ENCODE results near the gene POU2F2.

The POU2F2 gene

DNA sequence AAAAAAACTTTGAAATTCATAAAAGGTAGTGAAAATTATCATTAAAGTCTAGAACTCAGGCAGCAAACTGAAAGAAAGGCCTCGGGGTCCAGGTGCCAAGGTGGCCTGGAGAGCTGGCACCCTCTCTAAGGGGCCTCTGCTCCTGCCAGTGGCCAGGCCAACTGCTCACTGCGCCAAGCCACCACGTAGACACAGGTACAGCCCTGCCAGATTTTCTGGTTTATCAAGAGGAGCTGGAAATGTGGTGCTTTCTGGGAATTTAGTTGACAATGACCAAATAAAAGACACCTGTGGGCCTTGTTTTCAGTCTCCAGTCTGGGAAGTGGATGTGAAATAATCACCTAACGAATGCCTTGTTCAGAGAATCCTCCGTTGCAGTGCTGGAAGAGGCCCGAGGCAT lies 33.5 kb downstream of the POU2F2 start:
- TF ChIP-seq CTCF (IDR thresholded peaks at IDR 0.05; ENCODE audit: insufficient read depth, low read length, poor library complexity, severe bottlenecking): no peak
- no peak for TF ChIP-seq EZH2phosphoT487 (conservative IDR thresholded peaks at IDR 0.05; ENCODE audit: low read length)
- H3K9me3 ChIP-seq (ENCODE audit: insufficient read depth, low read length): no peaks in the 10 kb centered on the region
- H3K4me2 ChIP-seq (ENCODE audit: low read depth, low read length, poor library complexity, severe bottlenecking): no peak overlapping the region
- H3F3A ChIP-seq (ENCODE audit: insufficient read depth): no peaks in the 10 kb centered on the region
- no peaks in the 10 kb centered on the region for H3K36me3 ChIP-seq (ENCODE audit: low read length)
- H2AFZ ChIP-seq (ENCODE audit: low read depth, low read length, severe bottlenecking): no peak overlapping the region
- no peaks in the 10 kb centered on the region for H3K79me2 ChIP-seq (ENCODE audit: insufficient read depth, low read length)
- no peak overlapping the region for H3K4me3 ChIP-seq (ENCODE audit: insufficient read depth, low read length, poor library complexity, severe bottlenecking)
- H4K20me1 ChIP-seq (ENCODE audit: low read depth, low read length): no peaks in the 10 kb centered on the region
- H3K9ac ChIP-seq (ENCODE audit: low read length): no peak overlapping the region
- no peak overlapping the region for H3K27ac ChIP-seq (ENCODE audit: low read depth, low read length)
- H3K27me3 ChIP-seq (ENCODE audit: low read length): no peaks in the 10 kb centered on the region
- no peaks in the 10 kb centered on the region for H3K9me2 ChIP-seq (replicated peaks; ENCODE audit: insufficient read depth, low read length)

DNA sequence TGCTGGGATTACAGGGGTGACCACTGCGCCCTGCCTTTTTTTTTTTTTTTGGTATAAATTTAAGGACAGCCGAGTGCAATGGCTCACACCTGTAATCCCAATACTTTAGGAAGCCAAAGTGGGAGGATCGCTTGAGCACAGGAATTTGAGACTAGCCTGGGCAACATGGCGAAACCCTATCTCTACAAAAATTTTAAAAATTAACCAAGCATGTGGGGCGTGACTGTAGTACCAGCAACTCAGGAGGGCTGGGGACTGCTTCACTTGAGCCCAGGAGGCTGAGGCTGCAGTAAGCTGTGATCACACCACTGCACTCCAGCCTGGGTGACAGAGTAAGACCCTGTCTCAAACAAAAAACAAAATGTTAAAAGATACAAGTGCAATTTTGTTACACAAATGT lies 34.8 kb downstream of the POU2F2 start:
- no peaks in the 10 kb centered on the region for H3K79me2 ChIP-seq (ENCODE audit: insufficient read depth, low read length)
- TF ChIP-seq CTCF (IDR thresholded peaks at IDR 0.05; ENCODE audit: insufficient read depth, low read length, poor library complexity, severe bottlenecking): no peak
- TF ChIP-seq EZH2phosphoT487 (conservative IDR thresholded peaks at IDR 0.05; ENCODE audit: low read length): no peak
- H3K27ac ChIP-seq (ENCODE audit: low read depth, low read length): no peak overlapping the region
- H4K20me1 ChIP-seq (ENCODE audit: low read depth, low read length): no peaks in the 10 kb centered on the region
- H3K4me2 ChIP-seq (ENCODE audit: low read depth, low read length, poor library complexity, severe bottlenecking): no peak overlapping the region
- no peak overlapping the region for H3K4me3 ChIP-seq (ENCODE audit: insufficient read depth, low read length, poor library complexity, severe bottlenecking)
- no peaks in the 10 kb centered on the region for H3F3A ChIP-seq (ENCODE audit: insufficient read depth)
- no peaks in the 10 kb centered on the region for H3K9me2 ChIP-seq (replicated peaks; ENCODE audit: insufficient read depth, low read length)
- H3K9ac ChIP-seq (ENCODE audit: low read length): no peak overlapping the region
- H3K27me3 ChIP-seq (ENCODE audit: low read length): no peaks in the 10 kb centered on the region
- H3K9me3 ChIP-seq (ENCODE audit: insufficient read depth, low read length): no peaks in the 10 kb centered on the region
- H2AFZ ChIP-seq (ENCODE audit: low read depth, low read length, severe bottlenecking): no peak overlapping the region
- H3K36me3 ChIP-seq (ENCODE audit: low read length): no peaks in the 10 kb centered on the region

DNA sequence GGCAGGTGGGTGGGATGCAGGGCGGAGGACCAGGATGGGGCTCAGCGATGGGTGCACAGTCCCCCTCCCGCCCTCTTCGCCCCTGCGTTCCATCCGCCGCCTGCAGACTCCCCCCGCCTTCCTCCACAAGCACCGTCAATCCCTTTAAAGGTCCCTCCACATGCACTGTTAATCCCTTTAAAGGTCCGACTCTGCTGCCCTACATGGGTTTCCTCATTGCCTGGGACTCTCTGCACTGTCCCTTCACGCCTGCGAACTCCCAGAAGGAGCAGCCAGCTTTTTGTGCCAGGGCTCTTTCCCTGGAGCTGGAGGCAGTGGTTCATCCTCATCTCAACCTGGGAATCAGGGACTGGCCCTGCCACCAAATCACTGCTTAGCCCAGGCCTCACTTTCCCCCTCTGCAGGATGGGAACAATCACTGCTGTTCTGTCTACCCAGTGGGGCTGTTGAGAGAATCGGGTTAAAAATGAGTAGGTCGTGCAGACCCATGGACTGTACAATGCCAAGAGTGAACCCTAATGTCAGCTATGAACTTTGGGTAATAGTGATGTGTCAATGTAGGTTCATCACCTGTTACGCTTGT lies 35.9 kb downstream of the POU2F2 start:
- no peaks in the 10 kb centered on the region for H3K36me3 ChIP-seq (ENCODE audit: low read length)
- H2AFZ ChIP-seq (ENCODE audit: low read depth, low read length, severe bottlenecking): no peak overlapping the region
- no peaks in the 10 kb centered on the region for H3K27me3 ChIP-seq (ENCODE audit: low read length)
- H3K4me3 ChIP-seq (ENCODE audit: insufficient read depth, low read length, poor library complexity, severe bottlenecking): no peak overlapping the region
- no peak overlapping the region for H3K27ac ChIP-seq (ENCODE audit: low read depth, low read length)
- no peaks in the 10 kb centered on the region for H3F3A ChIP-seq (ENCODE audit: insufficient read depth)
- H3K4me2 ChIP-seq (ENCODE audit: low read depth, low read length, poor library complexity, severe bottlenecking): no peak overlapping the region
- no peak overlapping the region for H3K9ac ChIP-seq (ENCODE audit: low read length)
- H4K20me1 ChIP-seq (ENCODE audit: low read depth, low read length): no peaks in the 10 kb centered on the region
- TF ChIP-seq EZH2phosphoT487 (conservative IDR thresholded peaks at IDR 0.05; ENCODE audit: low read length) (no peak), CTCF (IDR thresholded peaks at IDR 0.05; ENCODE audit: insufficient read depth, low read length, poor library complexity, severe bottlenecking) (no peak)
- H3K9me2 ChIP-seq (replicated peaks; ENCODE audit: insufficient read depth, low read length): no peaks in the 10 kb centered on the region
- no peaks in the 10 kb centered on the region for H3K9me3 ChIP-seq (ENCODE audit: insufficient read depth, low read length)
- no peaks in the 10 kb centered on the region for H3K79me2 ChIP-seq (ENCODE audit: insufficient read depth, low read length)
